GM18867 (cell line): ENCODE results near the gene IGSF3.

ENCODE experiments used
- ATAC-seq: cut with Tn5 transposase; IDR thresholded peaks from one replicate; pipeline ENCODE4 v1.9.1; 2021; ENCODE audit warnings: mild to moderate bottlenecking, moderate library complexity; ENCODE audit not compliant: unreplicated experiment

IGSF3 gene

DNA sequence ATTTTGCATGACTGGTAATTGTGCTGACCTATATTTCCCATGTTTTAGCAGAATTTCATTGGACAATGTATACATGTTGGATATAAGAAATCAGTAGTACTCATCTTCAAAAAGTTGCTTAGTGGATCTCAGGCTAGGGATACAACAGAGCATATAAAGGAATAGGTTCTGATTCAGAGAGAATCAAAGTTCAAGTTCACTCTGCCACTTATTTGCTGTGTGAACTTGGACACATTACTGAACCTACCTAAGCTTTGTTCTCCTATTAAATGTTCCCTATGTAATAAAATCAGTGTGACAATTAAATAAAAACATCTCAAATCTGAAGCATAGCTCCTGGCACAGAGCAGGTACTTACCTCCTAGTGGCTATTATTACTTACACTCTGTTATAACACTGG is 106.0 kb downstream of the IGSF3 start:
- no peak for ATAC-seq

DNA sequence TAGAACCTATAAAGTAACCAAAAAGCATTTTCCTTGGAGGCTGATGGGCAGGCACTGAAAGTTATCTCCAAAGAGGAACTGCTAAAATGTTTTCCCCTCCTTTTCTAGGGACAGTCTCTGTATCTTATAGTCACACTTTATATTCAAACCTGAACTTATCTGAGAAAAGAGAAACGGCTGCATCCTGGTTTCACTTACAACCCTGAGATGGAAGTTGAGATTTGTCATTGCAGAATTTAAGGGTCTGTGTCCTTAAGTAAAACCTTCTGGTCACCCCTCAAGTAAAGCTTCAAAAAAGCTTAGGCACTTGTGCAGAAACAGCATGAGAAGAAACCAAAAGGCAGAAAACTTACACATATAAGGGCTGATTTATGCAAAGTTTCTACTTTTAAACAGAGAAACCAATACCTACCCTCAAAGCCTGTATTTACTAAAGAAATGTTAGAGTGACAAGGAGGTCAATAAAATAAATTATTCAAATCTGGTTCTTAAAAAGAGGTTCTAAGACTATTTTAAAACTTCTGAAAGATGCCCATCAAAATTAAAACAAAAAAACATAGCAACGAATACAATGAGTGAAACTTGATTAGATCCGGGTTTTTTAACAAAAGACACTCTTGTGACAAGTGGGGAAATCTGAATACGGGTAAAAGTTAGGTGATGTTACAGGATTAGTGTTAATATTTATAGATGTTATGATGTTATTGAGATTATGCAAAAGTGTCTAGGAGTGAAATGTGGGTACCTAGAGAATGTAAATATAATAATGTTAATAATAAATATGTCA is 106.6 kb downstream of the IGSF3 start:
- ATAC-seq: peak; percentile 30

DNA sequence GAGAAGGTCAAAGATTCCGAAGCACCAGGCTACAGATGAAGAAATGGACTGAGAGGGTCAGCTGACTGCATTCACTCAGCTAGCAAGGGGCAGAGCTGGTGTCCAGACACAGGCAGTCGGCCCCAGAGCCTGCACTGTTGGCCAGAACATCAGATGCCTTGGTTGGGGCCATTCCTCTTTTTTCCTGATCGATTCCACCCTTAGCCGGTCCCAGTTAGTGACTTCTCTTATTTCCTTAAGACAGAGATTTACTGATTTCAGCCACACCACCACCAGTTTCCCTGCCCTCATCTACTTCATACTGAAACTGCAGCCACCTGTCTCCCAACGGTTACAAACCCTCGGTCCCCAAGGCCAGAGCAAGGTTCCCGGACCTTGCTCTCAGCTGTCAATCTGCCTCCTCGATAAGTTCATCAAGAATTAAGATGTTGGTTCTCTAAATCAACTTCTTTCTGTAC is 108.2 kb downstream of the IGSF3 start:
- peak; percentile 36 for ATAC-seq

DNA sequence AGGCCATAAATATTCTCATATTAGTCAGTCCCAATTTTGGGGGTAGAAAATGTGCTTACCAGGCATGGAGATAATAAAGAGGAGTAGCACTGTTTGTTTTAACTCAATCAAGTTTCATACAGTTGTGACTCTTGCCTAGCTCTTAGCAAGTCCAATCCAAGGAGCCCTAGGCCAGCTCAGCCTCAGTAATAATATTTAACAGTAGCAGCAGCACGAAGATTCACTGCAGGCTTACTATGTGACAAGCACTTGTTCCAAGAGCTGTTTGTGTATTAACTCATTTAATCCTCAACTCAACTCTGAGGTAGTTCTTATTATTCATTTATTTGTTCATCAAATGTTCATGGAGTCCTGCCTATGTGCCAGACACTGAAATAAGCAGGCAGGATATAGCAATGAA is 109.0 kb downstream of the IGSF3 start:
- no peak for ATAC-seq

DNA sequence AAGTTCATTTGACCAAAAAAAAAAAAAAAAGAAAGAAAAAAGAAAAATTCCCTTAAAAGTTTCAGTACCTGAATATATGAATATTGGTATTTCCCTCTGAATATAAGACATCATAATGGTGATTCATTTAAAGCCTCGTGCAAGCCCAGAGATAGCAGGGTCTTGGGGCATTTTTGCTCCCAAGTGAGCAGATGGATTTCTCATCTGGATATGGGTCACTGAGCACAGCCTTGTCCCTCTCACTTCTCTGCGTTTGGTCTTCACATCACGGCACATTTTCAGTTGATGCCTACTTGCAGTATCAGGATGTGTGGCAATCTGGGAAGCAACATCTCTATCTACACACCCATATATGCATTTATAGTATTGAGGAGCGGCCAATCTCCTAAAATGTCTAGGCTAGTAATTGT is 109.4 kb downstream of the IGSF3 start:
- ATAC-seq: peak; percentile 26

DNA sequence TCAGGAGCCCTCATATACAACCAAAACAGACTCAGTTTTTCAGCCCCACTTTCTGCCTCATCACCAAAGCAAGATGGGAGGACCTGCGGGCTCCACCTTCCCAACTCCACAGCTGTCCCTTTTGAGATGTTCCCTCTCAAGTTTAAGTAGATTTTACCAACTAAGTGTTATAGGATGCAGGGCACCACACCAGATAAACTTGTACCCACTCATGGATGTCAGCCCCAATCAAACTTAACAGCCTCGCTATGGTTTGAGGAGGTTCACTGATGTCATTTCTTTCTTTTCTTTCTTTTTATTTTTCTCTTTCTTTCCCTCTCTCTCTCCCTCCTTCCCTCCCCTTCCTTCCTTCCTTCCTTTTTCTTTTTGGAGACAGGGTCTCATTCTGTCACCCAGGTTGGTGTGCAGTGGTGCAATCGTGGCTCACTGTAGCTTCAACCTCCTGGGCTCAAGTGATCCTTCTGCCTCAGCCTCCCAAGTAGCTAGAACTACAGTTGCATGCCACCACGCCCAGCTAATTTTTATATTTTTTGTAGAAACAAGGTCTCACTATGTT is 110.1 kb downstream of the IGSF3 start:
- no peak for ATAC-seq

DNA sequence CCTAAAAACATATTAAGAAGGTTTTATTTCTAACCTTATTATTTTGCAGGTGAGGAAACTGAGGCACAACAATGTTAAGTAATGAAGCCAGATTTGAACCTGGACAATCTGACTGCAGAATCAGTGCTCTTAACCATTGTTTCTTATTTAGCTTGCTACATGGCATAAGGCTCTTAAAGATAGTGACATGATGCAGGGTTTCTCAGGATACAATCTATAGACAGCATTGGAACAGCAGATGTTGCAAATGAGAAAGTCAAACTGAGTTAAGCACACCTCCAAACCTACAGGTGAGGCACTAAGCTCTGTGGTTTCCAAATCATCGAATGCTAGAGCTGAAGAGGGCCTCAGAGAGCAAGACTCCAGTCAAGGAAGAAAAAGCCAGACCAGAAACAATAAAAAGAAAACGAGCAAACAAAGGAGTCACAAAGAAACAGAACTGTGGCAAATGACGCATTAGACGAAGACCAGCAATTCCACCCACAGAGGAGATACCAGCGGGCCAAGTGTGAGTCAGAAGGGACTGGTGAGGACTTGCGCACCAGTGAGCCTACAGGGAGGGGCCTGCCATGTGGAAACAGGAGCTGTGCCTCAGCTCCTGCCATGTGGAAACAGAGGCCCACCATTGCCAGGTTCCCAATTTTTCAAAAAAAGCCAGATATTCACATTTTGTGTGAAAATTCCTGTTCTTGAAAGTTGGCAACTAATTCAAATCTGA is 111.1 kb downstream of the IGSF3 start:
- ATAC-seq: peak; percentile 66

DNA sequence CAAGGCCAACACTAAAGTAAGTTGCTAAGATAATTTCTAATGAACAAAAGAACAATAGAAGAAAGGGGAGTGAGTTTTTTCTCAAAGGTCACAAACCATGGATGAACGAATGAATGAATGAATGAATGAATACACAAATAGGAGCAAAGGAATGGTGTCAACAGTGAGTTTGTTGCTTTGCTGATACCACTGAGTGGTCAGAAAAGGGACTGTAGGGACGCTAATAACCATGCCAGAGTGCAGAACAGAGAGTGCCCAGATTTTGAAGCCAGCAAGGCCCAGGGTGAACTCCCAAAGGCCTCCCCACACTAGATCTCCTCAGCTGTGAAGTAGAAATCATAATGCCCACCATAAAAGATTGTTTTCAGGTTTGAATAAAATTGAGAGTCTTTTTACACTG is 112.6 kb downstream of the IGSF3 start:
- ATAC-seq: no peak

DNA sequence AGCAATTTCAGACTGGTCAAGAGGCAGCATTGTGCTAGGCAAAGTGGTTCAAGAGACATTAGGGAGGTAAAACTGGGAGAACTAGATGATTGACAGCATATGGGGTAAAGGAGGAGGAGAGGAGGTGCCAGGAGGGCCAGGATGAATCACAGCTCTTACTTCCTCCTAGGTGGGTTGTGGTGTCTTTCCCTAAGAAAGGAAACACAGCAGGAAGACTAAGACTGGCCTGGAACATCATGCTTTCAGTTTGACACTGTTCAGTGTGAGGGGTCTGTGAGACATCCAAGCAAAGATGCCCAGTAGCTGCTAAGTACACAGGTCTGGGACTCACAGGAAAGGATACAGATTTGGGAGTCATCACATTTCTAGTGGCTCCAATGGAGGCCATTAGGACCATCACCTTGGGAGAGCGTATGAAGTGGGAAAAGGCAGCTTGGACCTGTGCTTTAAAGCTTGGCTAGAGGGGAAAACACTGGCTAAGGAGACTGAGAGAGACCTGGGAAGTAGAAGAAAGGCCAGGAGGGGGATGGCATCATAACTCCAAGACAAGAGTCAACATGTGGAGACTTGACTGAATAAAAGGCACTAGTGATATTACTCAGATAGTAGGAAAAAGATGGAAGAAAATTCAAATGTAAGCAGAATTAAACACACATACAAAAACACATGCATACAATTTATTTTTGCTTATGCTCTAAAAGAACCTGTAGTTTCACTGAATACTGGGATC is 114.0 kb downstream of the IGSF3 start:
- no peak for ATAC-seq

DNA sequence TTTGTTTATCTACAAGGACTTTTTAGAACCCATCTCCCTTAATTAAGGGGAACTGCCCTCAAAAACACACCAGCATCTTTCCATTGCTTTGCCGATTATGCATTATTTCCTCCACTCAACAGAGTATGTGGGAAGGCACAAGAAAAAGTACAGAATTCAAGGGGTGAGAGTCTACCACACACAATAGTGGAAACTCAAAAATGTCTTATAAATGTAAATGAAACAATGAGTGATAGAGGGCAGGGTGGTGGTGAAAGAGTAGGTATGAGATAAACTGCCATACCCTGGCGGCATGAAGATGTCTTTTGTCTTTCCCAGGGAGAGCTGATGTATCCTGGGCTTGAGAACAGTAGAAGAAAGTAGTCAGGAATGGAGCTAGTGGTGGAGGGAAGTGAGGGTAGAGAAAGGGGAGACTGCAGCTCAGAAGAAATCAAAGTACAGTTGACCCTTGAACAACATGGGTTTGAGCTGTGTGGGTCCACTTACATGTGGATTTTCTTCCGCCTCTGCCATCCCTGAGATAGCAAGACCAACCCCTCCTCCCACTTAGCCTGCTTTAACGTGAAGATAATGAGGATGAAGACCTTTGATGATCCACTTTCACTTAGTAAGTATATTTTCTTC is 121.1 kb downstream of the IGSF3 start:
- ATAC-seq: no peak

DNA sequence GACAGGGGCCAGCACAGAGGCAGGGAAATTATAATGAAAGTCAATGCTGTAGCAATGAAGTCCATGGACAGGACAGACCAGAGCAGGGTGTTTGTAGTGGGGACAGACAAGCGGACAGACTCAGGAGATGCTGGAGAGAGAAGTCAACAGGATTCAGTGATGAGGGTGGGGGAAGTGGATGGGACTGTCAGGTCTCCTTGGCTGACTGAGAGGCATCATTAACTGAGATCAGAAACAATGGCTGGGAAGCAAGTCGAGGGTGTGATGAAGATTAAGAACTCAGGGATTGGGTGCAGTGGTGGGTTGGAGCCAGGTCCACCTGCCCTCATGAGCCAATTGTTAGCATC is 122.2 kb downstream of the IGSF3 start:
- ATAC-seq: no peak

DNA sequence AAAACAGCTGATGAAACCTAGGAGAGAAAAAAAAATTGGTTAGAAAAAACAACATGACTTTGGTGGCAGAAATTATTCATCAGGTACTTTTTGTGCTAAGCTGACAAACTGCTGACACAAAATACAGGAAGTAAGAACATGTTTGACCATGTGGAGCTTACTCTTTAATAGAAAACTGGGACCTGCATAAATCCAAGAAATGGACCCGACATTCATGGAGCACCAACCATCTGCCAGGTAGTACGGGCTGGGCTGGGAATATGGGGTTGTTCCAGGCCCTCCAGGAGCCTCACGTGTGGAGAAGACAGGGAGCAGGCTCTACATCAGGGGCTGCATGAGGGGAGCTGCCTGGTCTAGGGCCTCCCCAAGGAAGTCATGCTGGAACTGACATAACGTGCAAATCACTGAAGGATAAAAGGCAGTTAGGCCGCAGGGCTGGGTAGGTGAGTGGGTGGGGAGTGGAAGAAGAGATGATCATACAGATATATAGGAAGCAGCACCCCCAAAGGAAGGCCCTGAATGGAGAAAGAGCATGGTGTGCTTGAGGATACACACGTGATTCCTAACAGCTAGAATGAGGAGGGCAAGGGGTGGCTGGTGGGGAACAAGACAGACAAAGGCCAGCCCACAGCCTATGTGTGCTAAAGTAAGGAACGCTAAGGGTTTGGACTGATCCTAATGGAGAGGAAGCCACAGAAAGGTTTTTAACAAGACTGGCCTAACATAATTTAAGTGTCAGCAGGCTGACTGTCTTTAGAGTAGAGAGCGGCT is 122.8 kb downstream of the IGSF3 start:
- peak; percentile 33 for ATAC-seq

DNA sequence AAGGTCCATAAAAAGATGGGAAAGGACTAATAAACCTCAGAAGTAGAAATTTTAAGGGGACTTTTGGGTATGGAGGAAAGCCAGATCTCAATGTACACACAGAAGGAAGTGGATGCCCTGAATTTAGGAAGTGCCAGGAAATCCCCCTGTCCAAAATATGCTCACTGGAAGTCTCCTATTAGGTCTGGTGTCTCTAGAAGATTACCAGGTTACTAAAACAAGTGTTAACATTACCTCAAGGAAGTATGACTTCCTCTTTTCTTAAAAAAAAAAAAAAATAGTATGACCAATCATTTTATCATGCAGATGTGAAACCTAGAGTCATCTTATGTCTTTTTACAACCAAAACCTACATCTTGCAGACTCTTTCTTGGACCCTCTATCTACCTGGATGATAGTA is 127.4 kb downstream of the IGSF3 start:
- peak; percentile 62 for ATAC-seq

DNA sequence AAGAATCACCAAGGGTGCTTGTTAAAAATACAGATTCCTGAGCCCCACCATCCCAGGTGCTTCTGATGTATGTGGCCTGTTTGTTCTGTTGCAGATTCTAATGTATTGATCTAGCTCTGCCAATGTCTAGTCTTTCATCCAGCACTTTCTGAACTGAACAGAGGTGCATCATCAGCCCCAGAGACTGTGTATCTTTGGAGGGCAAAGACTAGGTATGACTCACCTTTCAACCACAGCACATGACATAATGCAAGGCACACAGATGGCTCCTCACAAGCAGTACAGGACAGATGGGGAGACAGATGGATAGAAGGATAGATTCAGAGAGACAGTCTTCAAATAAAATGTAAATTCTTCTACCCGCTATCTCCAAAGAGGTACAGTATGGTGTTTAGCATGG is 129.0 kb downstream of the IGSF3 start:
- peak; percentile 72 for ATAC-seq

DNA sequence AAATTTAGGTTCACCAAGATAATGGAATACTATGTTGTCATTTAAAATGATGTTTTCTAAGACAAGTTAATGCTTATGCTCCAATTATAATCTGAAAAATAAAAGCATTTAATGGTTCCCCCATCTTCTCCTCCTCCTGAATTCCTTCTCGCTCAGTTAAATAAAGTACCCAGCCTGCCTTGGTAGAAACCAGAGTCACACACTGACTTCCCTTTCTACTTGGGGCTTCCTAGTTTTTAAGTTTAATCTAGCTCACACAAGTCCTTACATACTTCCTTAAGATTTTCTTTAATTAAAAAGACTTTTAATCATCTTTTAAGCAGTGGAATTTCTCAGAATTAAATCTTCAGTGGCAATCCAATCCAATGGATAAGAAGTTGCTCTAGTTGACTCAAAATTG is 129.6 kb downstream of the IGSF3 start:
- ATAC-seq: no peak

DNA sequence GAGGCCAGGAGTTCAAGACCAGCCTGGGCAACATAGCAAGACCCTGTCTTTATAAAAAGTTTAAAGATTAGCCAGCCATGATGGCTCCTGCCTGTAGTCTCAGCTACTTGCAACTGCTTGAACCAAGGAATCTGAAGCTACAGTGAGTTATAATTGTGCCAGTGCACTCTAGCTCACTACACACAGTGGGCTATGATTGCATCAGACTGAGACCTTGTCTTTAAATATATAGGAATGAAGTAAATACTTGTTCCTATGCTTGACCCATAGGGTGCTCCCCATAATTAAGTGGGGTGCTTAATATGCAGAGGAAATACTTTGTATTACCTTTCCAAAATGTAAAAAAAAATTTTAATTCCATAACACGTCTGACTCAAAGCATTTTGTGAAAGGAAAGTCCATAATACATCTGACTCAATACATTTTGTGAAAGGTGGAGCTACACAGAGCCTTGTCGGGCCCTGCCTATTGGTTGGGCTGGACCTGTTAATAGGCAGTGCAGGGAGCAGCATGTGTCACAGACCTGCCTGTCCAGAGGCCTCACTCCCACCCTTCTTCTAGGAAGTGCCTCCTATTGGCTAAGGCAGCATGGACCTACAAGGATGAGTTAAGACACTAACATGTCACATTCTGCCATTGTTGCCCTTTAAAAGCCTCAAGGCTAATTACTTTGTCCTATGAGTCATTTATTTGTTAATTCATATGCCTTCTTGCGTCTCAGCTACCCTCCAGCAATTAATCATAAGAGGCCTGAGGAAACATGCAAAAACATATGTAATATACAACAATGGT is 130.3 kb downstream of the IGSF3 start:
- no peak for ATAC-seq

DNA sequence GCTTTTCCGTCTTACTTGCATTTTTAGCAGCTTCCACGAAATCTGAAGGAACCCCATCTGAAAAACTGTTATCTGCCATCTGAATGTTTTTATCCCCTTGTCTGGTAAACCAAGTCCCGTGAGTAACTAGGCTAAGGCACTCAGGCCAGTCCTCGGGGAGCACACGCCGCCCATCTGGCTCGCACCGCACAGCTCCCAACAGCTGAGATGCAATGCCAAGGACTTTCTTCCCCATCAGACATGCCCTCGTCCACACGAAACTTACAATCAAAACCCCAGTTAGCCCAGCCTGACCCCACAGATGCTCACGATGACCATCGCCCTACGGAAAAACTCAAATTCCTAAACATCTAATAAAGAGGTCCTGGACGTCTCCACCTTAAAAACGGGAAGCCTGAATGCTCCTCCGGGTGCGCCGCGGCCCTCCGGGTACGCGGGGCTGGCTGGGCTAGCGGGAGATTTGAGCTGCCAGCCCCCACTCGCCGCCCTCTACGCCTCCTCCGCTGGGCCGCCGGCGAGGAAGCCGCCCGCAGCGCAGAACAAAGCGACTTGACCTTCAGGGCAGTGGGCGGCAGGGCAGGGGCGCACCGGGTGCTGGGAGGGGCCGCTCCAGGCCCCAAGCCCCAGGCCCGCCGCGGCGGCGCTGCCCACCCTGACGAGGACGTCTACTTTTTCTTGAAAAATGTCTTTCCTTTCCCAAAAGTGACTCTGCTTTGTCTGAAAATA is 133.4 kb downstream of the IGSF3 start:
- no peak for ATAC-seq

DNA sequence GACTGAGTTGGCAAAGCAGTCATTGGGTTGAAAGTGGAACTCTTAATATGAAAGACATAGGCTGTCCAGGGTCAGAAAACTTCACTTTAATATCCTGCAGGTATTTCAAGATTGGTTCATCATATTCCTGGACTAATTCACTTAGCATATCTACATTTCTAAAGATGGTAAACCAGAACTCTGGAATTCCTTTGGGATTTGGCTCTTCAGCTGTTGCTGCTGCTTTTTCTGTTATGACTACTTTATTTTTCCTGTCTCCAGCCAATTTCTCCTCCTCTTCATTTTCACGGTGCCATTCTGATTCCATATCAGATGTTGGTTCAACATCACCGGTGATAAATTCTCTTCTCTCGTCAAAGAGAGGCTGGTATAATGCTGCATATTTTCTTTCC is 134.1 kb downstream of the IGSF3 start:
- ATAC-seq: no peak
